GM12873 (cell line): ENCODE data around the gene ATP6V0D1.

Source experiments
- TF ChIP-seq, protein P1 (sequence below): IDR thresholded peaks from 2 replicates; pipeline ENCODE4 v1.5.1; 2012; ENCODE audit warnings: low read depth, mild to moderate bottlenecking, moderate library complexity, low read length, control low read depth; ENCODE audit not compliant: insufficient read depth; ENCODE audit errors: missing control alignments

The ATP6V0D1 gene

DNA sequence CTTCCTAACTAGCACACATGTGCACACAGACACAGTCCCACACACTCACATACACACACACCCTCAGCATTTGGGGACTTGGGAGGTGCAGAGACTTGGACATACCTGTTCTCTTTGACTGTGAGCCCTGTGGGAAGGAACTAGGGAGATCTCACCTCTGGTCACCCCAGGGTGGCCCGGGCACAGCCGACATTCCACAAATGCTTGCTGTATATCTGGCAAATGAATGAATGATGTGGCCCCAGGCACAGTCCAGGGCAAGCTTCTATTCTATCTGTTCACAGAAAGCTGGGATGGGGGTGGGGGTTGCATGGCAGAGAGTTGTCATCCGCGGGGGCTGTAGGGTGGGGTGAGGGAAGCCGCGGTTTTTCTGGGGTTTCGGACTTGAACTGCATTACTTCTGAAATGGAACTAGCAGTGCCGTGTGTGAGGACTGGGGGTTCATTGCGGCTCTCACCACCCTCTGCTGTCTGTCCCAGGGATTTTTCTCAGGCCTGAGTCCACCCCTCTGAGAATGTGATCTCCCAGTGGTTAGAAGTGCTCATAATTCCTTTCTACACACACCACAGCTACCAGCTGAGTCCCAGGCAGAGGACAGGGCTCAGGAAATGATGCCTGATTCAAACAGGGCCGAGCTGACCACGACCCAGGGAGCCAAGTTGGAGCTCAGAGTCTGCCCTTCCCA lies 44.4 kb upstream of the ATP6V0D1 start:
- TF ChIP-seq, protein P1, sequence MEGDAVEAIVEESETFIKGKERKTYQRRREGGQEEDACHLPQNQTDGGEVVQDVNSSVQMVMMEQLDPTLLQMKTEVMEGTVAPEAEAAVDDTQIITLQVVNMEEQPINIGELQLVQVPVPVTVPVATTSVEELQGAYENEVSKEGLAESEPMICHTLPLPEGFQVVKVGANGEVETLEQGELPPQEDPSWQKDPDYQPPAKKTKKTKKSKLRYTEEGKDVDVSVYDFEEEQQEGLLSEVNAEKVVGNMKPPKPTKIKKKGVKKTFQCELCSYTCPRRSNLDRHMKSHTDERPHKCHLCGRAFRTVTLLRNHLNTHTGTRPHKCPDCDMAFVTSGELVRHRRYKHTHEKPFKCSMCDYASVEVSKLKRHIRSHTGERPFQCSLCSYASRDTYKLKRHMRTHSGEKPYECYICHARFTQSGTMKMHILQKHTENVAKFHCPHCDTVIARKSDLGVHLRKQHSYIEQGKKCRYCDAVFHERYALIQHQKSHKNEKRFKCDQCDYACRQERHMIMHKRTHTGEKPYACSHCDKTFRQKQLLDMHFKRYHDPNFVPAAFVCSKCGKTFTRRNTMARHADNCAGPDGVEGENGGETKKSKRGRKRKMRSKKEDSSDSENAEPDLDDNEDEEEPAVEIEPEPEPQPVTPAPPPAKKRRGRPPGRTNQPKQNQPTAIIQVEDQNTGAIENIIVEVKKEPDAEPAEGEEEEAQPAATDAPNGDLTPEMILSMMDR: peak; percentile 45

DNA sequence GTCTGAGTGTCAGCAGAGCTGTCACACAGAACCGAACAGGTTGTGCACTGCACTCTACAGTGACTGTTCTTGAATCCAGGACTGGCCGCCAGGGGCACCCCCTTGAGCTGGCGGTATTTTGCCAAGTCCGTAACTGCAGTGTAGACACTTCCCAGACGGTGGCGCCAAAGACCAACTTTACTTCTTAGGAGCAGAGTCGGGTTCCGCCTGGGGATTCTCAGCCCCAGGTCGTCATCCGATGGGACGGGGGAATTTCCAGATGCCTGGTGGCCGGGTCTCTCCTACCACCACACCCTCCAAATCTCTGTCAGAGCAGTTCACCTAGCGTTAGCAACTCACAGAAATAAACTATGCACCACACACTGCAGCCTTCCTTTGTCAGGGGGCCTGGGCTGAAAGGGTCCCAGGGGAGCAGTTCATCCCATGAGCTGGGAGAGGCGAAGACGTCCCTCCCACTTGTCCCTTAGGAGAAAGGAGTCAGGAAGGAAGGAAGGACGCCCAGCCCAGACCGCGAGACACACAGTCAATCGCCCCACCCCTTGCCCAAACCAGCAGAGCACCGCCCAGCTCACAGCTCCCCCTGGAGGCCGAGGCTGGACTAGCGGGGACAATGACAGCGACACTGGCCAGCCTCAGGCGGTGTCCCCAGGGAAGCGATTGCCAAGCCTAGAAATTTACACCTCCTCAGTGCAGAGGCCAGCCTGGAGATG lies 40.3 kb upstream of the ATP6V0D1 start:
- TF ChIP-seq, protein P1: peak; percentile 97

DNA sequence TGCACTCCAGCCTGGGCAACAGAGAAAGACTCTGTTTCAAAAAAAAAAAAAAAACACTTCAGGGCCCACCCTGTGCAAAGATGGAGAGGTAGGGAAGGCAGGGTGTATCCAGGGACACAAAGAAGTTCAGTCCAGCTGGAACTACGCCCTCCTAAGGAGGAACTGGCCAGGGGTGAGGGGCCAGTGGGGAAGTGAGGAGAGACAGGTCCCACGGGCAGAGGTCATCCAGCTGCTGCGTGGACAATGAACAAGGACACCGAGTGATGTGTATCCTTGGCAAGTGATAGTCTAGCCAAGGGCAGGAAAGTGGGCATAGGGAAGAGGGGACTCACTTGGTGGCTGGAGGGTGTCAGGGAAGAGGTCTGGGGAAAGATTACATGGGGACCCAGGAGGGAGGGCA lies 38.3 kb upstream of the ATP6V0D1 start:
- TF ChIP-seq, protein P1: no peak

DNA sequence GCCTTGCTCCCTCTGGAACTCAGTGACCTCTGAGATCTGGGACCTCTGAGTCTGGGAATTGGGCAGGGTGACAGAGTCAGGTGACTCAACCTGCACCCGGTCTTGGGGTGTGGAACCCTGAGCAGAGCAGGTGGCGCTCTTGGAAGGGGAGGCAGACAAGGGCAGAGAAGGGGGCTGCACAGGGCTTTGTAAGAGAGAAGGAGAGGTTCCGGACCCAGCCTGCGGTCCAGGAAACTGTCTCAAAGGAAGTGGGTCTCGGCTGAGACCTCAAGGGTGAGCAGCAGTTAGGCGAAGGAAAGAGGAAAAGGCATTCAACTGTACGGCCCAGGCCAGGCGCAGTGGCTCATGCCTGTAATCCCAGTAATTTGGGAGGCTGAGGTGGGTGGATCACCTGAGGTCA lies 37.7 kb upstream of the ATP6V0D1 start:
- TF ChIP-seq, protein P1: peak; percentile 1

DNA sequence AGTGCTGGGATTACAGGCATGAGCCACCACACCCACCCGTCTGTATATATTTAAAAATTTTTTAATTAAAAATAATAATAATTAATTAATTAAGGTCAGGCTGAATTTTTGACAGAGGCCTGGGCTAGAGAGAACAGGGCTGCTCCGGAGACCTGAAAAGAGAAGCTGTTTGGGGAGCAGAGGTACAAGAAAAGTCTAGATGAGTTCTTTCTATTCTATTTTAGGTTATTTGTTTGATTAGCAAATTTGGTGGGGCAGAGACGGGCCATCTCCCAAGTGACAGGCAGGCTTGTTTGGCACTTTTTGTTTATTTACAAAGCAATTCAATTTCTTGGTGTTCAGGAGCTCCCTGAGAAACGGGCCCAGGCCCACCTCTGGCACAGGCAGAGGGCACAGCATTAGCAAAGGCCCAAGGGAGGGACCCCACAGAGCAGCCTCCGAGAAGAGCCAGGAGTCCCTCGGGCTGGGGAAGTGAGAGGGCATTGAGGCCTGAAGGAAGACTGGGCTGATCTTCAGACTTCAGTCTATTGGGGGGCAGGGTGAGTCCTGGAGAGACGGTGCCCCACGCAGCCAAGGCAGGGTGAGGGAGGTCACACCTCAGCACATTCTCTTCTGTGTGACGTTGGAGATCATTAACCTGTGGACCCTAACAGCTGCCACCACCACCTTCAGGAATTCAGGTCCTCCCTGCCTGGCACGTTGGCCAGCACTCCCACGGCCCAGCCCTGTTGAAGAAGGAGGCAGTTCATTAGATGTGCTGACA lies 36.9 kb upstream of the ATP6V0D1 start:
- TF ChIP-seq, protein P1: no peak

DNA sequence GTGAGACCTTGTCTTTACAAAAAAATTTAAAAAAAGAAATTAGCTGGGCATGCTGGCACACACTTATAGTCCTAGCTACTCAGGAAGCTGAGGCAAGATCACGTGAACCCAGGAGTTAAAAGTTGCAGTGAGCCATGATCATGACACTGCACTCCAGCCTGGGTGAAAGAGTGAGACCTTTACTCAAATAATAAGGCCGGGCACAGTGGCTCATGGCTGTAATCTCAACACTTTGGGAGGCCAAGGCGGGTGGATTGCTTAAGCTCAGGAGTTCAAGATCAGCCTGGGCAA lies 36.1 kb upstream of the ATP6V0D1 start:
- TF ChIP-seq, protein P1: no peak
